Measurements from ENCODE around the gene OR2T34. TPM values are rescaled to one million over a fixed set of nuclear protein-coding genes. Genes with fewer than 3 reads are reported as not detected.

Gene OR2T34
- total and polyA plus RNA-seq, 2 experiments from 2014 or later = not detected

GRCh38 chr1:248599396-248599795 is 24.8 kb upstream of the OR2T34 start (continued):
- TF ChIP-seq ZNF462 (CRISPR knock-in tag; IDR thresholded peaks at IDR 0.05) (no peak), ZNF331 (CRISPR knock-in tag; IDR thresholded peaks at IDR 0.05; ENCODE audit: low read depth) (no peak), NANOG (IDR thresholded peaks at IDR 0.05; ENCODE audit: borderline replicate concordance) (no peak), ZNF114 (CRISPR knock-in tag; IDR thresholded peaks at IDR 0.05) (no peak)

- Mint-ChIP-seq H3K4me1 (no peaks in the 10 kb centered on the region), H3K36me3 (ENCODE audit: low read depth) (peaks cover 23% of the 10 kb centered on the region), H3K4me3 (no peak within 1 kb of the TSS), H3K9me3 (peaks cover 83% of the 10 kb centered on the region), H3K27me3 (ENCODE audit: insufficient read depth, low read depth, poor library complexity) (peaks cover 4% of the 10 kb centered on the region), H3K27ac (no peak within 1 kb of the TSS)
- Histone ChIP-seq H3K27ac (ENCODE audit: low read depth) (no peak within 1 kb of the TSS), H3K79me2 (replicated peaks; ENCODE audit: insufficient read depth) (no peaks in the 10 kb centered on the region), H3K4me2 (no peak within 1 kb of the TSS), H3K9me2 (ENCODE audit: insufficient read depth) (no peaks in the 10 kb centered on the region), H3K4me3 (no peak within 1 kb of the TSS), H3K36me3 (ENCODE audit: insufficient read depth) (no peaks in the 10 kb centered on the region), H3K4me1 (ENCODE audit: insufficient read depth) (no peaks in the 10 kb centered on the region), H2AFZ (no peak within 1 kb of the TSS), H4K20me1 (replicated peaks; ENCODE audit: insufficient read depth) (no peaks in the 10 kb centered on the region), H3K27me3 (ENCODE audit: insufficient read depth) (no peaks in the 10 kb centered on the region), H3F3A (replicated peaks; ENCODE audit: low read depth) (no peaks in the 10 kb centered on the region)
- DNase-seq (ENCODE audit: low spot score) (no peak), ATAC-seq (no peak)
- no peak for TF ChIP-seq REST (IDR thresholded peaks at IDR 0.05; ENCODE audit: unreplicated experiment)
- no peak for TF ChIP-seq EZH2 (IDR thresholded peaks at IDR 0.05; ENCODE audit: low read depth, unreplicated experiment)
- no peak for TF ChIP-seq JUNB (IDR thresholded peaks at IDR 0.05; ENCODE audit: unreplicated experiment)
- TF ChIP-seq ZNF114 (CRISPR knock-in tag; IDR thresholded peaks at IDR 0.05) = no peak
- no peak for TF ChIP-seq STAT1 (IDR thresholded peaks at IDR 0.05; ENCODE audit: unreplicated experiment)
- no peak for TF ChIP-seq CREB1 (CRISPR knock-in tag; IDR thresholded peaks at IDR 0.05; ENCODE audit: low read depth)
- no peak for TF ChIP-seq POLR2AphosphoS5 (IDR thresholded peaks at IDR 0.05; ENCODE audit: low read depth)
Measured at GRCh38 chr1:248597589-248597988, 23.0 kb upstream of the OR2T34 start, which contains the start of gene OR2T10. OR2T10 (minus strand) TSS chr1:248597700; CDS start chr1:248593768, 3,932 bp downstream.
